GM06990 (cell line): ENCODE results near the gene TMEM52.
A peak's percentile ranks its signal among the peaks of the same experiment; 100 is the strongest.

Experiments used
- DNase-seq: peaks from one replicate; pipeline ENCODE4 v3.0.0-alpha.2; 2011; ENCODE audit not compliant: insufficient read length; ENCODE audit errors: extremely low read depth
- H3K27me3 ChIP-seq: replicated peaks from 2 replicates; pipeline ENCODE4 v1.6.0; 2011; ENCODE audit warnings: low read length; ENCODE audit not compliant: control insufficient read depth, insufficient read depth
- H3K36me3 ChIP-seq: 2 replicates; pipeline ENCODE4 v1.5.1; 2011; ENCODE audit warnings: low read length; ENCODE audit not compliant: control insufficient read depth, insufficient read depth
- H3K4me3 ChIP-seq: replicated peaks from 2 replicates; pipeline ENCODE4 v1.5.1; 2011; ENCODE audit warnings: low read depth, mild to moderate bottlenecking, control low read depth, low read length
- CTCF ChIP-seq: IDR thresholded peaks from 2 replicates; pipeline ENCODE4 v1.5.1; 2011; ENCODE audit warnings: low read length, control low read depth, mild to moderate bottlenecking, inconsistent platforms; ENCODE audit not compliant: insufficient read depth, poor library complexity, severe bottlenecking

Gene TMEM52

GRCh38 chr1:1893997-1894353, 25.1 kb downstream of the TMEM52 start:
- no peak for TF ChIP-seq CTCF
- Histone ChIP-seq H3K4me3 (no peak overlapping the region), H3K36me3 (no peaks in the 10 kb centered on the region), H3K27me3 (no peaks in the 10 kb centered on the region; the same call in 1 of the 2 replicates)
- DNase-seq: no peak

GRCh38 chr1:1893291-1893985, 25.6 kb downstream of the TMEM52 start:
- H3K27me3 ChIP-seq: no peaks in the 10 kb centered on the region; the same call in 1 of the 2 replicates
- TF ChIP-seq CTCF: no peak
- DNase-seq: no peak
- no peaks in the 10 kb centered on the region for H3K36me3 ChIP-seq
- no peak overlapping the region for H3K4me3 ChIP-seq

GRCh38 chr1:1892763-1893120, 26.3 kb downstream of the TMEM52 start:
- H3K4me3 ChIP-seq: no peak overlapping the region

GRCh38 chr1:1892079-1892762, 26.9 kb downstream of the TMEM52 start:
- no peaks in the 10 kb centered on the region for H3K27me3 ChIP-seq
- DNase-seq: no peak
- H3K4me3 ChIP-seq: peak overlapping the region; percentile 77
- no peak for TF ChIP-seq CTCF
- no peaks in the 10 kb centered on the region for H3K36me3 ChIP-seq

More at GRCh38 chr1:1892763-1893120, 26.3 kb downstream of the TMEM52 start:
- H3K36me3 ChIP-seq: no peaks in the 10 kb centered on the region
- TF ChIP-seq CTCF: no peak
- H3K27me3 ChIP-seq: no peaks in the 10 kb centered on the region
- DNase-seq: no peak

- peak; percentile 69 for DNase-seq
- Histone ChIP-seq H3K36me3 (no peaks in the 10 kb centered on the region), H3K27me3 (no peaks in the 10 kb centered on the region), H3K4me3 (peak overlapping the region; percentile 77)
- TF ChIP-seq CTCF: no peak
Measured at GRCh38 chr1:1891349-1892078, 27.6 kb downstream of the TMEM52 start.
